GM12878 (cell line): Measurements from ENCODE around the gene AARSD1.
A peak's percentile ranks its signal among the peaks of the same experiment; 100 is the strongest.

Experiments
- ATF3 ChIP-seq: IDR thresholded peaks from 2 replicates; pipeline ENCODE4 v1.6.1; 2011; ENCODE audit warnings: low read depth, mild to moderate bottlenecking, low read length, moderate library complexity, borderline replicate concordance; ENCODE audit errors: extremely low read depth
- BHLHE40 ChIP-seq, 2 experiments: fragments of 450-650 bp in 1 of 2; IDR thresholded peaks; 2 replicates each; pipeline ENCODE4 v1.6.1; 2011 to 2017; ENCODE audit warnings: low read depth in 2 of 2, borderline replicate concordance in 1 of 2, improper control_type of control experiment in 1 of 2, low read length in 1 of 2, mild to moderate bottlenecking in 1 of 2
- CHD4 ChIP-seq: fragments of 200-600 bp; sonication (generic); IDR thresholded peaks from 2 replicates; pipeline ENCODE4 v1.6.1; 2016; ENCODE audit warnings: mild to moderate bottlenecking
- CTCF ChIP-seq, 3 experiments: IDR thresholded peaks in 2 of 3; conservative IDR thresholded peaks in 1 of 3; 2 replicates each; pipeline ENCODE4 v1.5.1; 2011; ENCODE audit warnings: low read depth in 3 of 3, low read length in 3 of 3, mild to moderate bottlenecking in 3 of 3, control low read depth in 2 of 3, moderate library complexity in 2 of 3, inconsistent platforms in 1 of 3, mixed read lengths in 1 of 3; ENCODE audit not compliant: control insufficient read depth in 2 of 3, insufficient read depth in 1 of 3; ENCODE audit errors: extremely low read depth in 1 of 3
- JUND ChIP-seq: IDR thresholded peaks from 2 replicates; pipeline ENCODE4 v1.6.1; 2012; ENCODE audit warnings: low read depth, mild to moderate bottlenecking, low read length, improper control_type of control experiment, moderate library complexity
- POLR2A ChIP-seq: IDR thresholded peaks from 2 replicates; pipeline ENCODE4 v1.6.1; 2011; ENCODE audit warnings: low read depth, mild to moderate bottlenecking, low read length
- SPI1 ChIP-seq: IDR thresholded peaks from 2 replicates; pipeline ENCODE4 v1.6.1; 2011; ENCODE audit warnings: low read depth, mild to moderate bottlenecking, low read length, moderate library complexity, borderline replicate concordance; ENCODE audit not compliant: insufficient read depth
- YY1 ChIP-seq: IDR thresholded peaks from 2 replicates; pipeline ENCODE4 v1.6.1; 2011; ENCODE audit warnings: low read depth, mild to moderate bottlenecking, low read length

GRCh38 chr17:42964161-42964932 is at the start of gene AARSD1:
- TF ChIP-seq CTCF (IDR thresholded peaks at IDR 0.05 in 2 of 3, conservative IDR thresholded peaks at IDR 0.05 in 1 of 3; ENCODE audit: control insufficient read depth in 2 of 3, extremely low read depth in 1 of 3, insufficient read depth in 1 of 3, low read depth in 3 of 3, low read length in 3 of 3) (no peak), JUND (no peak), CHD4 (no peak), SPI1 (no peak), BHLHE40 (IDR thresholded peaks at IDR 0.05; ENCODE audit: borderline replicate concordance in 1 of 2, low read depth in 2 of 2, low read length in 1 of 2) (peak; percentile 50 to 81; a peak in 3 of 4 replicates), YY1 (peak; percentile 95), POLR2A (peak; percentile 96), ATF3 (no peak)
